Activated T-cell treated with anti-CD3 and anti-CD28 coated beads, Interleukin-2, amount 50 U/mL, for 1 hour (primary cell): Measurements from ENCODE around the gene NAB2.
A peak's percentile ranks its signal among the peaks of the same experiment; 100 is the strongest.
"Not testable (repeated sequence)": the region's sequence is repeated elsewhere in the genome, so short reads cannot be mapped to it uniquely, and the experiment has no call there.

Source experiments
- DNase-seq: peaks from one replicate; pipeline ENCODE4 v3.0.0-alpha.2; 2020

NAB2 gene

GRCh38 chr12:57088354-57089270, at the start of gene NAB2:
Gene NAB2, plus strand, starts transcription at chr12:57089114. Its CDS starts 158 bp downstream, at chr12:57089272.
- peak; percentile 92 for DNase-seq

- DNase-seq = no peak
These were observed 48.7 kb upstream of the NAB2 start for GRCh38 chr12:57040211-57040610.

- DNase-seq = no peak
These were observed 48.2 kb upstream of the NAB2 start for GRCh38 chr12:57040750-57041149.

- no peak for DNase-seq
These were observed 46.2 kb upstream of the NAB2 start for GRCh38 chr12:57042695-57043094.

GRCh38 chr12:57044468-57044867, 44.4 kb upstream of the NAB2 start:
- no peak for DNase-seq

- DNase-seq = no peak
These were observed 44.0 kb upstream of the NAB2 start for GRCh38 chr12:57044889-57045288.

- DNase-seq = no peak
These were observed 42.7 kb upstream of the NAB2 start for GRCh38 chr12:57046086-57046791.

- DNase-seq = peak; percentile 25
These were observed 41.7 kb upstream of the NAB2 start for GRCh38 chr12:57046947-57047890.

- DNase-seq = no peak
These were observed 40.9 kb upstream of the NAB2 start for GRCh38 chr12:57047981-57048380.

GRCh38 chr12:57048423-57049118, 40.3 kb upstream of the NAB2 start:
- no peak for DNase-seq

GRCh38 chr12:57049119-57049446, 39.8 kb upstream of the NAB2 start:
- DNase-seq = no peak

GRCh38 chr12:57049890-57050289, 39.0 kb upstream of the NAB2 start, which contains the start of gene MYO1A:
Gene MYO1A, minus strand, starts transcription at chr12:57050129. Its CDS starts 1,806 bp downstream, at chr12:57048323.
- DNase-seq = no peak

- no peak for DNase-seq
These were observed 37.9 kb upstream of the NAB2 start for GRCh38 chr12:57051011-57051410.

GRCh38 chr12:57053146-57053545, 35.8 kb upstream of the NAB2 start:
- DNase-seq = not testable (repeated sequence)

- not testable (repeated sequence) for DNase-seq
These were observed 35.0 kb upstream of the NAB2 start for GRCh38 chr12:57053901-57054300.

GRCh38 chr12:57055824-57056223, 33.1 kb upstream of the NAB2 start:
- DNase-seq = no peak

- no peak for DNase-seq
These were observed 31.7 kb upstream of the NAB2 start for GRCh38 chr12:57057067-57057751.

- no peak for DNase-seq
These were observed 30.5 kb upstream of the NAB2 start for GRCh38 chr12:57058454-57058853.

GRCh38 chr12:57063991-57064685, 24.8 kb upstream of the NAB2 start:
- DNase-seq = no peak

- DNase-seq = no peak
These were observed 22.7 kb upstream of the NAB2 start for GRCh38 chr12:57066245-57066644.

- DNase-seq = peak; percentile 55
These were observed 19.4 kb upstream of the NAB2 start for GRCh38 chr12:57069523-57069922.
